ENCODE measurements around the gene LRRC4B. TPM values are rescaled to one million over a fixed set of nuclear protein-coding genes. Genes with fewer than 3 reads are reported as not detected.

The LRRC4B gene
- total and polyA plus RNA-seq, 2 of the 4 experiments (the other 2 are of a cell fraction): 0.03 TPM; not detected in 1

GRCh38 chr19:50517704-50518075, 50.5 kb downstream of the LRRC4B start:
- ATAC-seq (ENCODE audit: low read depth): no peak
- CTCF ChIA-PET: no interaction called here

More at GRCh38 chr19:50517704-50518075, 50.5 kb downstream of the LRRC4B start:
- no peak overlapping the region for H2BK120ac ChIP-seq (ENCODE audit: low read depth, low read length)
- no peaks in the 10 kb centered on the region for H3K27me3 ChIP-seq (ENCODE audit: control insufficient read depth, insufficient read depth, low read length)
- in situ Hi-C loops (cut with MboI; ENCODE audit: low sequenced_read_pairs) (no loop called here), intact Hi-C loops (cut with micrococcal nuclease) (no loop called here), dilution Hi-C loops (cut with HindIII; ENCODE audit: low sequenced_read_pairs, unreplicated experiment) (no loop called here)
- no peaks in the 10 kb centered on the region for H3K9me3 ChIP-seq (ENCODE audit: control insufficient read depth, insufficient read depth, low read length)
- no peak overlapping the region for H2BK20ac ChIP-seq (ENCODE audit: low read depth, low read length)
- no peak overlapping the region for H2BK15ac ChIP-seq (ENCODE audit: low read depth, low read length)
- BruUV-seq (replicated peaks): no TSS peak
- no peaks in the 10 kb centered on the region for H3K4me1 ChIP-seq (ENCODE audit: control insufficient read depth, insufficient read depth, low read length)
- H3K36me3 ChIP-seq (ENCODE audit: control insufficient read depth, insufficient read depth, low read length): no peaks in the 10 kb centered on the region
- no peak overlapping the region for H3K4ac ChIP-seq (ENCODE audit: low read depth, low read length)
- H4K5ac ChIP-seq (ENCODE audit: low read depth, low read length): no peak overlapping the region
- H4K91ac ChIP-seq (ENCODE audit: insufficient read depth, low read depth, low read length): no peak overlapping the region
- WGBS, 2 experiments (ENCODE audit: extremely low coverage in 2 of 2, insufficient read length in 1 of 2): 97% methylated on average over 19 of the region's 37 CpGs; no CpG with 5 or more reads in 1 of the 2 experiments
- no peaks in the 10 kb centered on the region for H3K79me1 ChIP-seq (ENCODE audit: low read depth in 1 of 2, low read length in 2 of 2)
- TF ChIP-seq CHD1 (IDR thresholded peaks at IDR 0.05; ENCODE audit: low read depth, low read length) (no peak), POLR2A (IDR thresholded peaks at IDR 0.05; ENCODE audit: low read depth, low read length) (no peak), SMC3 (IDR thresholded peaks at IDR 0.05; ENCODE audit: low read depth, low read length) (no peak), MAZ (IDR thresholded peaks at IDR 0.05; ENCODE audit: borderline replicate concordance, low read depth, low read length) (no peak), CTCF (conservative IDR thresholded peaks at IDR 0.05; ENCODE audit: low read depth, low read length) (no peak)
- no peak overlapping the region for H2AK5ac ChIP-seq (ENCODE audit: low read depth, low read length)
- no peak overlapping the region for H3K27ac ChIP-seq (ENCODE audit: insufficient read depth, low read length)
- no peaks in the 10 kb centered on the region for H4K20me1 ChIP-seq (ENCODE audit: insufficient read depth, low read length)
- DNase-seq: no peak
- no peak overlapping the region for H3K56ac ChIP-seq (ENCODE audit: extremely low read depth, insufficient read depth, low read length)
- no peak overlapping the region for H2AFZ ChIP-seq (replicated peaks; ENCODE audit: low read length, poor library complexity)
- H3K9ac ChIP-seq (ENCODE audit: low read depth, low read length): no peak overlapping the region
- no peak overlapping the region for H2AK9ac ChIP-seq (replicated peaks; ENCODE audit: low read depth, low read length, poor library complexity)
- no peak overlapping the region for H3K23ac ChIP-seq (ENCODE audit: low read depth, low read length)
- no peak overlapping the region for H3K4me2 ChIP-seq (ENCODE audit: low read depth, low read length)
- no peaks in the 10 kb centered on the region for H3K9me1 ChIP-seq (ENCODE audit: insufficient read depth, low read length)
- no peak overlapping the region for H3K4me3 ChIP-seq (ENCODE audit: insufficient read depth, low read depth, low read length)
- POLR2A ChIA-PET (ENCODE audit: unreplicated experiment): no interaction called here
- H4K8ac ChIP-seq (ENCODE audit: low read depth in 2 of 2, low read length in 2 of 2): no peak overlapping the region
- no peak overlapping the region for H3K18ac ChIP-seq (ENCODE audit: low read depth, low read length)
- H2BK5ac ChIP-seq (ENCODE audit: low read depth, low read length, poor library complexity, severe bottlenecking): no peak overlapping the region
- H3K14ac ChIP-seq (replicated peaks; ENCODE audit: low read depth, low read length): no peak overlapping the region

All from IMR-90 (cell line).